Trophoblast cell (in vitro differentiated cells and primary cell): ENCODE results near the gene UBXN4.
"Not testable (repeated sequence)": the region's sequence is repeated elsewhere in the genome, so short reads cannot be mapped to it uniquely, and the experiment has no call there.

Experiments used
- DNase-seq, 2 donors: peaks; one replicate each; pipeline ENCODE4 v3.0.0-alpha.2; 2016
- H2AFZ ChIP-seq: 2 replicates; pipeline ENCODE4 v1.6.1; 2013; ENCODE audit warnings: low read length, moderate library complexity, mild to moderate bottlenecking; ENCODE audit not compliant: insufficient read depth, poor library complexity
- H2AK5ac ChIP-seq: 2 replicates; pipeline ENCODE4 v1.6.1; 2013; ENCODE audit warnings: mild to moderate bottlenecking, low read length
- H2BK120ac ChIP-seq: 2 replicates; pipeline ENCODE4 v1.6.1; 2013; ENCODE audit warnings: low read length, mild to moderate bottlenecking, moderate library complexity; ENCODE audit not compliant: insufficient read depth, poor library complexity
- H2BK12ac ChIP-seq: 2 replicates; pipeline ENCODE4 v1.6.1; 2013; ENCODE audit warnings: mild to moderate bottlenecking, low read length, moderate library complexity
- H2BK5ac ChIP-seq: 2 replicates; pipeline ENCODE4 v1.6.1; 2013; ENCODE audit warnings: low read length, low read depth, moderate library complexity, mild to moderate bottlenecking; ENCODE audit not compliant: poor library complexity
- H3K14ac ChIP-seq: 2 replicates; pipeline ENCODE4 v1.6.1; 2013; ENCODE audit warnings: mild to moderate bottlenecking, low read length
- H3K18ac ChIP-seq: 2 replicates; pipeline ENCODE4 v1.6.1; 2013; ENCODE audit warnings: mild to moderate bottlenecking, low read length
- H3K23ac ChIP-seq: 2 replicates; pipeline ENCODE4 v1.6.1; 2013; ENCODE audit warnings: low read length
- H3K27ac ChIP-seq: 2 replicates; pipeline ENCODE4 v1.5.1; 2013; ENCODE audit warnings: low read depth, mild to moderate bottlenecking, inconsistent platforms, low read length, moderate library complexity
- H3K27me3 ChIP-seq: 2 replicates; pipeline ENCODE4 v1.6.1; 2013; ENCODE audit warnings: inconsistent platforms, mild to moderate bottlenecking, low read length, moderate library complexity; ENCODE audit not compliant: insufficient read depth
- H3K36me3 ChIP-seq, 2 experiments: 1 replicate in 1 of 2; 2 replicates in 1 of 2; pipeline ENCODE4 v1.6.1; 2013; ENCODE audit warnings: low read length in 2 of 2, mild to moderate bottlenecking in 2 of 2, moderate library complexity in 1 of 2; ENCODE audit not compliant: insufficient read depth in 2 of 2, control insufficient read depth in 1 of 2
- H3K4ac ChIP-seq: 2 replicates; pipeline ENCODE4 v1.6.1; 2013; ENCODE audit warnings: low read depth, mild to moderate bottlenecking, low read length, moderate library complexity
- H3K4me1 ChIP-seq, 2 experiments: 1 replicate in 1 of 2; 2 replicates in 1 of 2; pipeline ENCODE4 v1.6.1; 2013; ENCODE audit warnings: low read length in 2 of 2, mild to moderate bottlenecking in 2 of 2, moderate library complexity in 1 of 2; ENCODE audit not compliant: insufficient read depth in 2 of 2, control insufficient read depth in 1 of 2
- H3K4me2 ChIP-seq: 2 replicates; pipeline ENCODE4 v1.6.1; 2013; ENCODE audit warnings: inconsistent platforms, mild to moderate bottlenecking, low read length, moderate library complexity
- H3K4me3 ChIP-seq: 2 replicates; pipeline ENCODE4 v1.5.1; 2013; ENCODE audit warnings: mild to moderate bottlenecking, low read depth, low read length, inconsistent platforms
- H3K79me1 ChIP-seq: one replicate; pipeline ENCODE4 v1.6.1; 2013; ENCODE audit warnings: low read length
- H3K79me2 ChIP-seq: 2 replicates; pipeline ENCODE4 v1.6.1; 2013; ENCODE audit warnings: low read length, mild to moderate bottlenecking; ENCODE audit not compliant: control insufficient read depth, insufficient read depth, poor library complexity
- H3K9ac ChIP-seq: 2 replicates; pipeline ENCODE4 v1.6.1; 2013; ENCODE audit warnings: mild to moderate bottlenecking, low read length
- H3K9me3 ChIP-seq: 2 replicates; pipeline ENCODE4 v1.6.1; 2013; ENCODE audit warnings: low read depth, mild to moderate bottlenecking, control low read depth, inconsistent platforms, low read length; ENCODE audit not compliant: insufficient read depth
- H4K12ac ChIP-seq: 2 replicates; pipeline ENCODE4 v1.6.1; 2013; ENCODE audit warnings: low read depth, mild to moderate bottlenecking, low read length, moderate library complexity
- H4K8ac ChIP-seq: 2 replicates; pipeline ENCODE4 v1.6.1; 2013; ENCODE audit warnings: low read depth, mild to moderate bottlenecking, low read length, moderate library complexity
- H4K91ac ChIP-seq: one replicate; pipeline ENCODE4 v1.6.1; 2013; ENCODE audit warnings: low read depth, mild to moderate bottlenecking, low read length, moderate library complexity
- WGBS: extraction: QIAGEN DNeasy Blood & Tissue Kit; methylation state at CpG from one replicate; pipeline ENCODE4 v1.1.7; 2013; ENCODE audit warnings: missing lambda C conversion rate; ENCODE audit not compliant: insufficient read length, insufficient coverage; ENCODE audit errors: extremely low coverage; 5-methylcytosine and 5-hydroxymethylcytosine counted together

The UBXN4 gene

GRCh38 chr2:135790423-135790822, 48.8 kb downstream of the UBXN4 start:
- no peak overlapping the region for H3K23ac ChIP-seq
- DNase-seq, result no peak

GRCh38 chr2:135791418-135792190, 49.9 kb downstream of the UBXN4 start:
- Histone ChIP-seq H2BK120ac (no peak overlapping the region), H2BK5ac (no peak overlapping the region), H3K4me1 (no peaks in the 10 kb centered on the region), H3K79me2 (no peaks in the 10 kb centered on the region), H3K4me2 (no peak overlapping the region), H2AFZ (no peak overlapping the region), H3K4me3 (no peak overlapping the region), H3K27me3 (no peaks in the 10 kb centered on the region), H2BK12ac (no peak overlapping the region), H3K18ac (no peak overlapping the region), H3K79me1 (no peaks in the 10 kb centered on the region), H3K9me3 (no peaks in the 10 kb centered on the region), H2AK5ac (no peak overlapping the region), H3K9ac (no peak overlapping the region), H4K91ac (no peak overlapping the region), H3K36me3 (no peaks in the 10 kb centered on the region), H3K14ac (no peak overlapping the region), H4K12ac (no peak overlapping the region), H3K4ac (no peak overlapping the region), H3K23ac (no peak overlapping the region), H4K8ac (no peak overlapping the region), H3K27ac (no peak overlapping the region)
- WGBS, result no CpG with 5 or more reads among the region's 2 CpGs
- DNase-seq, result peak in 1 of 2 donors; percentile 50

More at GRCh38 chr2:135790423-135790822, 48.8 kb downstream of the UBXN4 start:
- Histone ChIP-seq H2AFZ (no peak overlapping the region), H3K9ac (no peak overlapping the region), H3K36me3 (peaks cover 2 to 5% of the 10 kb centered on the region in 2 experiments), H3K27ac (no peak overlapping the region), H4K91ac (no peak overlapping the region), H3K4me2 (no peak overlapping the region), H2BK12ac (no peak overlapping the region), H3K14ac (no peak overlapping the region), H3K27me3 (no peaks in the 10 kb centered on the region), H4K8ac (no peak overlapping the region), H3K9me3 (no peaks in the 10 kb centered on the region), H4K12ac (no peak overlapping the region), H3K79me1 (no peaks in the 10 kb centered on the region), H3K79me2 (no peaks in the 10 kb centered on the region), H3K4ac (no peak overlapping the region), H2AK5ac (no peak overlapping the region), H3K4me3 (no peak overlapping the region), H2BK5ac (no peak overlapping the region), H3K4me1 (no peaks in the 10 kb centered on the region), H2BK120ac (no peak overlapping the region), H3K18ac (no peak overlapping the region)
- no CpG with 5 or more reads among the region's 10 CpGs for WGBS

- H2BK12ac ChIP-seq, result no peak overlapping the region
- H3K79me2 ChIP-seq, result no peaks in the 10 kb centered on the region
- no peak overlapping the region for H2AK5ac ChIP-seq
- H4K91ac ChIP-seq, result no peak overlapping the region
- no peak overlapping the region for H3K4me2 ChIP-seq
- no peak for DNase-seq
- no peak overlapping the region for H3K18ac ChIP-seq
- H3K27me3 ChIP-seq, result no peaks in the 10 kb centered on the region
- H3K4me3 ChIP-seq, result no peak overlapping the region
- no peaks in the 10 kb centered on the region for H3K79me1 ChIP-seq
- H2BK5ac ChIP-seq, result no peak overlapping the region
- H3K27ac ChIP-seq, result no peak overlapping the region
- H3K23ac ChIP-seq, result no peak overlapping the region
- no peaks in the 10 kb centered on the region for H3K9me3 ChIP-seq
- H2BK120ac ChIP-seq, result no peak overlapping the region
- no CpG with 5 or more reads among the region's 7 CpGs for WGBS
- H3K36me3 ChIP-seq, result no peaks in the 10 kb centered on the region
- H2AFZ ChIP-seq, result no peak overlapping the region
- H4K8ac ChIP-seq, result no peak overlapping the region
- no peak overlapping the region for H3K9ac ChIP-seq
- no peaks in the 10 kb centered on the region for H3K4me1 ChIP-seq
- no peak overlapping the region for H3K4ac ChIP-seq
- no peak overlapping the region for H4K12ac ChIP-seq
- no peak overlapping the region for H3K14ac ChIP-seq
Observed at GRCh38 chr2:135792401-135793150, 50.9 kb downstream of the UBXN4 start.

GRCh38 chr2:135795641-135796040, 54.0 kb downstream of the UBXN4 start:
- not testable (repeated sequence) for H3K79me1 ChIP-seq, H2BK120ac ChIP-seq, H3K9ac ChIP-seq, H3K14ac ChIP-seq, H3K4me2 ChIP-seq, H2AFZ ChIP-seq, DNase-seq, H3K4me1 ChIP-seq, H2AK5ac ChIP-seq, H2BK5ac ChIP-seq, H3K27ac ChIP-seq, H4K12ac ChIP-seq, H4K91ac ChIP-seq, H3K23ac ChIP-seq, H3K4ac ChIP-seq, H3K79me2 ChIP-seq, H3K9me3 ChIP-seq, H4K8ac ChIP-seq, H2BK12ac ChIP-seq, H3K36me3 ChIP-seq, H3K18ac ChIP-seq, H3K27me3 ChIP-seq, H3K4me3 ChIP-seq
- WGBS, result no CpG with 5 or more reads among the region's 4 CpGs
